Left ventricle myocardium inferior (tissue), 1 donor: ENCODE results near the gene NAPA. TPM values are rescaled to one million over a fixed set of nuclear protein-coding genes. Genes with fewer than 3 reads are reported as not detected.

Experiments used
- DNase-seq: peaks from one replicate; pipeline ENCODE4 v3.0.0-alpha.2; 2020
- H3K27ac ChIP-seq: fragments of 200-600 bp; replicated peaks from 2 replicates; pipeline ENCODE4 v1.8.0; 2021
- H3K27me3 ChIP-seq: fragments of 200-600 bp; 2 replicates; pipeline ENCODE4 v1.8.0; 2021; ENCODE audit warnings: low read depth
- H3K36me3 ChIP-seq: fragments of 200-600 bp; 2 replicates; pipeline ENCODE4 v1.8.0; 2021
- H3K4me1 ChIP-seq: fragments of 200-600 bp; 2 replicates; pipeline ENCODE4 v1.8.0; 2021
- H3K4me3 ChIP-seq: fragments of 200-600 bp; 2 replicates; pipeline ENCODE4 v1.8.0; 2021; ENCODE audit warnings: mild to moderate bottlenecking, moderate library complexity
- H3K9me3 ChIP-seq: fragments of 200-600 bp; replicated peaks from 2 replicates; pipeline ENCODE4 v1.8.0; 2021
- intact Hi-C: fragments of 100-400 bp; cut with micrococcal nuclease; formaldehyde crosslinking; loops from one replicate; pipeline ENCODE4 v1.11.0; 2022
- total RNA-seq: library from RNA; stranded (reverse); fragmentation: NEBNext Ultra II Directional; extraction: Animal tissue kit (Norgen Biotek cat#: 25700); gene quantifications from one replicate; pipeline ENCODE4 v1.2.1, GENCODE V29; 2021
- TF ChIP-seq, protein P1 (sequence below): fragments of 200-600 bp; IDR thresholded peaks from 2 replicates; pipeline ENCODE4 v1.8.0; 2021; ENCODE audit warnings: antibody characterized with exemption, mild to moderate bottlenecking, borderline replicate concordance
- donor health status: DM: no; HTN: yes; CAD: no; lungs with severe emphysema.

NAPA gene
- total RNA-seq, 1 donor from 2014 or later = 120 TPM

GRCh38 chr19:47507924-47508553, 6.8 kb downstream of the NAPA start:
- Histone ChIP-seq H3K27me3 (no peaks in the 10 kb centered on the region), H3K27ac (peak overlapping the region; percentile 81), H3K4me3 (peak overlapping the region; percentile 17), H3K36me3 (peaks cover 12% of the 10 kb centered on the region), H3K9me3 (no peaks in the 10 kb centered on the region), H3K4me1 (peaks cover 91% of the 10 kb centered on the region)
- intact Hi-C loops = no loop called here
- TF ChIP-seq, protein P1, sequence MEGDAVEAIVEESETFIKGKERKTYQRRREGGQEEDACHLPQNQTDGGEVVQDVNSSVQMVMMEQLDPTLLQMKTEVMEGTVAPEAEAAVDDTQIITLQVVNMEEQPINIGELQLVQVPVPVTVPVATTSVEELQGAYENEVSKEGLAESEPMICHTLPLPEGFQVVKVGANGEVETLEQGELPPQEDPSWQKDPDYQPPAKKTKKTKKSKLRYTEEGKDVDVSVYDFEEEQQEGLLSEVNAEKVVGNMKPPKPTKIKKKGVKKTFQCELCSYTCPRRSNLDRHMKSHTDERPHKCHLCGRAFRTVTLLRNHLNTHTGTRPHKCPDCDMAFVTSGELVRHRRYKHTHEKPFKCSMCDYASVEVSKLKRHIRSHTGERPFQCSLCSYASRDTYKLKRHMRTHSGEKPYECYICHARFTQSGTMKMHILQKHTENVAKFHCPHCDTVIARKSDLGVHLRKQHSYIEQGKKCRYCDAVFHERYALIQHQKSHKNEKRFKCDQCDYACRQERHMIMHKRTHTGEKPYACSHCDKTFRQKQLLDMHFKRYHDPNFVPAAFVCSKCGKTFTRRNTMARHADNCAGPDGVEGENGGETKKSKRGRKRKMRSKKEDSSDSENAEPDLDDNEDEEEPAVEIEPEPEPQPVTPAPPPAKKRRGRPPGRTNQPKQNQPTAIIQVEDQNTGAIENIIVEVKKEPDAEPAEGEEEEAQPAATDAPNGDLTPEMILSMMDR = no peak
- DNase-seq = no peak

- peak overlapping the region; percentile 17 for H3K4me3 ChIP-seq
- no peaks in the 10 kb centered on the region for H3K27me3 ChIP-seq
- no peaks in the 10 kb centered on the region for H3K9me3 ChIP-seq
- intact Hi-C loops = no loop called here
- TF ChIP-seq, protein P1 = no peak
- no peak for DNase-seq
- H3K4me1 ChIP-seq = peaks cover 83% of the 10 kb centered on the region
- H3K27ac ChIP-seq = peak overlapping the region; percentile 81
- H3K36me3 ChIP-seq = peaks cover 22% of the 10 kb centered on the region
Measured at GRCh38 chr19:47507012-47507411, 7.9 kb downstream of the NAPA start.

DNA sequence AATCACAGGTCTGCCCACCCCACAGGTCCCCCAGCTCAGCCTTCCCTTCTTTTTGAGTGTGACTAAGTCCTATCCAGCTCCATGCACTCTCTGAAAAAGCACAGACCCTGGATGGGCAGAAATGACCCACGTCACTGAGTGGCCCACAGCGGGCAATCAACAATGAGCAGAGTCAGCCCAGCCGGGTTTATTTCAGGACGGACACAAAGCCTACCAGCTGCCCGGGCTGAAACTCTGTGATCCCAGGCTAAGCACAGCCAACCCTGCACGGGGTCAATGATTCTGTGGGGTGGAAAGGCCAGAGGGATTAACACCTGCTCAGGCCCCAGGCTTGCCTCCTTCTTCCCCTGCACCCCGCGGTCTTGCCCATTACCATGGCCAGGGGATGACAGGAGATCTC, 8.4 kb downstream of the NAPA start:
- H3K4me1 ChIP-seq = peaks cover 80% of the 10 kb centered on the region
- H3K27ac ChIP-seq = peak overlapping the region; percentile 81
- H3K4me3 ChIP-seq = peak overlapping the region; percentile 17
- intact Hi-C loops = no loop called here
- no peak for DNase-seq
- TF ChIP-seq, protein P1 = no peak
- H3K27me3 ChIP-seq = no peaks in the 10 kb centered on the region
- no peaks in the 10 kb centered on the region for H3K9me3 ChIP-seq
- H3K36me3 ChIP-seq = peaks cover 26% of the 10 kb centered on the region

DNA sequence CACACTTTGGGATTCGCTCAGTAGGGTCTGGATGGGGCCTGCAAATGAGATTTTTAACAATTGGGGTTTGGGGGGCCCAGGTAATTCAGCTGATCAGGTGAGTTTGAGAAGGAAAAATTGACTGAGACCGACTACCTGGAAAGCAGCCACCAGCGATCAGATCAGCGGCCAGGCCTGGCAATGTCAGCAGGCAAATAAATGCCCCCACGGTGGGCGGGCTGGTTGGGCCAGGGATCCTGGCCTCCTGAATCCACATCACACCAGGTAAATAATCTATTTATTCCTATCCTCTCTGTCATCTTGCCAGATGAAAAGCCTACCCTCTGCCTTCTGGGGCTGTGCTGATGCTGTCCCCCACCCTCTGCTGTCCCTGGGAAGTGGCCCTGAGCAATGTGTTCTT, 9.4 kb downstream of the NAPA start:
- peaks cover 35% of the 10 kb centered on the region for H3K36me3 ChIP-seq
- no peaks in the 10 kb centered on the region for H3K27me3 ChIP-seq
- no peaks in the 10 kb centered on the region for H3K9me3 ChIP-seq
- H3K4me1 ChIP-seq = peaks cover 75% of the 10 kb centered on the region
- TF ChIP-seq, protein P1 = no peak
- H3K4me3 ChIP-seq = no peak overlapping the region
- intact Hi-C loops = no loop called here
- DNase-seq = no peak
- peak overlapping the region; percentile 81 for H3K27ac ChIP-seq

DNA sequence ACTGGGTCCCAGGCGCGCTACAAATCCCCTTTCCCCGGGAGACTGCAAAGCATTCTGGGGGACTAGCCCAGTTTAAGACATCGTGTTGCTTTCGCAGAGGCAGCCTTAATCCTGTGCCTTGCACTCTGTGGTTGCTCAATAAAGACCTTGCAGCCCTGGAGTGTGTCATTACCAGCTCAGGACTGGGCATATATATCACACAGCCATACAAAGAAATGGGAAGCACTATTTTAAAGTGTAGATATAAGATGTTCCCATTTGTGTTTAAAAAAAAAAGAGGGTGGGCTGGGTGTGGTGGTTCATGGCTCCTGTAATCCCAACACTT, 11.1 kb downstream of the NAPA start:
- intact Hi-C loops = no loop called here
- Histone ChIP-seq H3K9me3 (no peaks in the 10 kb centered on the region), H3K4me1 (peaks cover 67% of the 10 kb centered on the region), H3K27ac (peak overlapping the region; percentile 49), H3K27me3 (no peaks in the 10 kb centered on the region), H3K4me3 (no peak overlapping the region), H3K36me3 (peaks cover 50% of the 10 kb centered on the region)
- TF ChIP-seq, protein P1 = no peak
- DNase-seq = no peak
